Ovary (tissue), 3 donors: Measurements from ENCODE around the gene KCNJ5.

Experiments used
- EP300 ChIP-seq: sonication (generic); formaldehyde crosslinking; IDR thresholded peaks from one replicate; pipeline ENCODE4 v1.6.1; 2017; ENCODE audit warnings: antibody characterized with exemption
- POLR2A ChIP-seq: fragments of 450-650 bp; IDR thresholded peaks from one replicate; pipeline ENCODE4 v1.6.1; 2017; ENCODE audit warnings: antibody characterized with exemption, mild to moderate bottlenecking, moderate library complexity
- TF ChIP-seq, protein P1 (sequence below), 3 donors: fragments of 450-650 bp in 2 of 3; fragments of 200-600 bp in 1 of 3; IDR thresholded peaks; one replicate each; pipeline versions ENCODE4 v1.5.1 to v1.8.0; 2016 to 2022; ENCODE audit warnings: antibody characterized with exemption in 3 of 3, mild to moderate bottlenecking in 1 of 3
- donor health status: DM: no; HTN: no; CAD: no.

DNA sequence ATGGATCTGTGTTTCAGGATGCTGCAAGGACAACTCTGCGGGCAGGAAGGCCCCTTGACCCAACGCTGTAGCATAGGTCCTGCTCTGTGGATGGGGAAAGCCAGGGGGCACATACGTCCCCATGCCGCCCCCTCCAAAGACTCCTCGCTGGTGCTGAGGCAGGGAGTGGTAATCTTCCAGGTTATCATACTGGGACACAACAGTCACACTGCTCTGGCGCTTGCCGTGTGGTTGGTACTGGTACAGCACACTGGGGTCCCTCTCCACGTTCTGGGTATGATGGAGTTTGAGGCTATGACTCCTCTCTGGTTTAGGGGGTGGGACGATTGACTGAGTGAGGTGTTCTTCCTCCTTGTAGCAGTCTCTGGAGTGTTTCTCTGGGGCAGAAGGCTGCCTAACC lies 77.8 kb downstream of the KCNJ5 start:
- TF ChIP-seq, protein P1, sequence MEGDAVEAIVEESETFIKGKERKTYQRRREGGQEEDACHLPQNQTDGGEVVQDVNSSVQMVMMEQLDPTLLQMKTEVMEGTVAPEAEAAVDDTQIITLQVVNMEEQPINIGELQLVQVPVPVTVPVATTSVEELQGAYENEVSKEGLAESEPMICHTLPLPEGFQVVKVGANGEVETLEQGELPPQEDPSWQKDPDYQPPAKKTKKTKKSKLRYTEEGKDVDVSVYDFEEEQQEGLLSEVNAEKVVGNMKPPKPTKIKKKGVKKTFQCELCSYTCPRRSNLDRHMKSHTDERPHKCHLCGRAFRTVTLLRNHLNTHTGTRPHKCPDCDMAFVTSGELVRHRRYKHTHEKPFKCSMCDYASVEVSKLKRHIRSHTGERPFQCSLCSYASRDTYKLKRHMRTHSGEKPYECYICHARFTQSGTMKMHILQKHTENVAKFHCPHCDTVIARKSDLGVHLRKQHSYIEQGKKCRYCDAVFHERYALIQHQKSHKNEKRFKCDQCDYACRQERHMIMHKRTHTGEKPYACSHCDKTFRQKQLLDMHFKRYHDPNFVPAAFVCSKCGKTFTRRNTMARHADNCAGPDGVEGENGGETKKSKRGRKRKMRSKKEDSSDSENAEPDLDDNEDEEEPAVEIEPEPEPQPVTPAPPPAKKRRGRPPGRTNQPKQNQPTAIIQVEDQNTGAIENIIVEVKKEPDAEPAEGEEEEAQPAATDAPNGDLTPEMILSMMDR (IDR thresholded peaks at IDR 0.05) = no peak
- TF ChIP-seq POLR2A (no peak), EP300 (no peak)
